Measurements from ENCODE around the gene WAC.
A peak's percentile ranks its signal among the peaks of the same experiment; 100 is the strongest.

The WAC gene

DNA sequence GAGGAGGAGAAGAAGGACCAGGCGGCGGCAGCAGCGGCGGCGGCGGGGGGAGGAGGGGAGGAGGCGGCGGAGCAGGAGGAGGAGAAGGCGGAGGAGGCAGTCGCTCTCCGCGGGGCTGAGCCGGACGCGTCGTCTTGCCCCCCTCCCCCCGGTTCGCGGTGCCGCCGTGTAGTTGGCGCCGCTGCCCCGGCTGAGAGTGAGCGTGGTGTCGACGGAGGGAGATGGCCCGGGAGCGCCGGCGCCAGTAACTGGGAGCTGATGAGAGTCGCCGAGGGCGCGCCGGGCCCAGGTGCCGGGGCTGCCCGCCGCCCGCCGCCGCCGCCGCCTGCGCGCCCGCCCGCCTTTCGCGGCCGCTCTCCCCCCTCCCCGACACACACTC, 257 bp downstream of the WAC start:
- WGBS, 2 experiments (ENCODE audit: insufficient coverage in 2 of 2): 0 to 1% methylated on average over 15 to 21 of the region's 52 CpGs
- H3K27ac ChIP-seq (ENCODE audit: low read depth, low read length, severe bottlenecking): peak overlapping the region; percentile 99

GRCh38 chr10:28533571-28534304, 820 bp downstream of the WAC start:
- H3K4me3 ChIP-seq (ENCODE audit: extremely low read depth, insufficient read depth, low read length, poor library complexity, severe bottlenecking): peak overlapping the region; percentile 79

More for the DNA sequence above, 257 bp downstream of the WAC start:
- Histone ChIP-seq H3K4me1 (ENCODE audit: control insufficient read depth, insufficient read depth, low read length, poor library complexity, severe bottlenecking) (peaks cover 10% of the 10 kb centered on the region), H3K4me3 (ENCODE audit: extremely low read depth, insufficient read depth, low read length, poor library complexity, severe bottlenecking) (peak overlapping the region; percentile 79), H3K9me3 (ENCODE audit: control insufficient read depth, low read length) (no peaks in the 10 kb centered on the region), H3K36me3 (ENCODE audit: control insufficient read depth, insufficient read depth, low read length) (peaks cover 41% of the 10 kb centered on the region)

DNA sequence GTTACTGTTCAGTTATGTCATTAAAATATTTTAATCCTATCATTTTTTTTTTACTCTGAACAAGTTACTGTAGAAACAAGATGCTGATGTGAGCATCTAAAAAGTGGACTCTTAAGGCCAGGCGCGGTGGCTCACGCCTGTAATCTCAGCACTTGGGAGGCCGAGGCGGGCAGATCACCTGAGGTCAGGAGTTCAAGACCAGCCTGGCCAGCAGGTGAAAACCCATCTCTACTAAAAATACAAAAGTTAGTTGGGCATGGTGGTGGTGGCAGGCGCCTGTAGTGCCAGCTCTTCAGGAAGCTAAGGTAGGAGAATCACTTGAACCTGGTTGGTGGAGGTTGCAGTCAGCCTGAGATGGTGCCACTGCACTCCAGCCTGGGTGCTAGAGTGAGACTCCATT, 2.9 kb downstream of the WAC start:
- H3K4me1 ChIP-seq (ENCODE audit: control insufficient read depth, insufficient read depth, low read length, poor library complexity, severe bottlenecking): peaks cover 10% of the 10 kb centered on the region
- no peak overlapping the region for H3K4me3 ChIP-seq (ENCODE audit: extremely low read depth, insufficient read depth, low read length, poor library complexity, severe bottlenecking)
- H3K9me3 ChIP-seq (ENCODE audit: control insufficient read depth, low read length): no peaks in the 10 kb centered on the region
- H3K36me3 ChIP-seq (ENCODE audit: control insufficient read depth, insufficient read depth, low read length): peaks cover 49% of the 10 kb centered on the region
- no peak overlapping the region for H3K27ac ChIP-seq (ENCODE audit: low read depth, low read length, severe bottlenecking)
- WGBS, 2 experiments (ENCODE audit: insufficient coverage in 2 of 2): 100% methylated on average over 1 of the region's 6 CpGs

More at GRCh38 chr10:28533571-28534304, 820 bp downstream of the WAC start:
- Histone ChIP-seq H3K4me1 (ENCODE audit: control insufficient read depth, insufficient read depth, low read length, poor library complexity, severe bottlenecking) (peaks cover 10% of the 10 kb centered on the region), H3K36me3 (ENCODE audit: control insufficient read depth, insufficient read depth, low read length) (peaks cover 47% of the 10 kb centered on the region), H3K27ac (ENCODE audit: low read depth, low read length, severe bottlenecking) (peak overlapping the region; percentile 86), H3K9me3 (ENCODE audit: control insufficient read depth, low read length) (no peaks in the 10 kb centered on the region)
- WGBS, 2 experiments (ENCODE audit: insufficient coverage in 2 of 2): 0% methylated on average over 21 to 37 of the region's 64 CpGs

DNA sequence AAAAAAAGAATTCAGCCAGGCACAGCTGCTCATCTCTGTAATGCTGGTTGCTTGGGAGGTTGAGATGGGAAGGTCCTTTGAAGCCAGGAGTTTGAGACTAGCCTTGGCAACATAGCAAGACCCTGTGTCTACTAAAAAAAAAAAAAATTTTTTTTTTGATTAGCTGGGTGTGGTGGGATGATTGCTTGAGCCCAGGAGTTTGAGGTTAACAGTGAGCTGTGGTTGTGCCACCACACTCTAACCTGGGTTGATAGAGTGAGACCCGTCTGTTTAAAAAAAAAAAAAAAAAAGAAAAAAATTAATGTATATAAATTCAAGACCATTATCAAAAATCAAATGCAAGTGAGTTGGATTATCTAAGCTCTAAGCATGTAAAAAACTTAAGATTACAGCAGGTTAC, 5.7 kb downstream of the WAC start:
- Histone ChIP-seq H3K27ac (ENCODE audit: low read depth, low read length, severe bottlenecking) (no peak overlapping the region), H3K36me3 (ENCODE audit: control insufficient read depth, insufficient read depth, low read length) (peaks cover 76% of the 10 kb centered on the region), H3K4me1 (ENCODE audit: control insufficient read depth, insufficient read depth, low read length, poor library complexity, severe bottlenecking) (peaks cover 10% of the 10 kb centered on the region), H3K9me3 (ENCODE audit: control insufficient read depth, low read length) (no peaks in the 10 kb centered on the region), H3K4me3 (ENCODE audit: extremely low read depth, insufficient read depth, low read length, poor library complexity, severe bottlenecking) (no peak overlapping the region)
- WGBS, 2 experiments (ENCODE audit: insufficient coverage in 2 of 2): no CpG with 5 or more reads among the region's 1 CpG

DNA sequence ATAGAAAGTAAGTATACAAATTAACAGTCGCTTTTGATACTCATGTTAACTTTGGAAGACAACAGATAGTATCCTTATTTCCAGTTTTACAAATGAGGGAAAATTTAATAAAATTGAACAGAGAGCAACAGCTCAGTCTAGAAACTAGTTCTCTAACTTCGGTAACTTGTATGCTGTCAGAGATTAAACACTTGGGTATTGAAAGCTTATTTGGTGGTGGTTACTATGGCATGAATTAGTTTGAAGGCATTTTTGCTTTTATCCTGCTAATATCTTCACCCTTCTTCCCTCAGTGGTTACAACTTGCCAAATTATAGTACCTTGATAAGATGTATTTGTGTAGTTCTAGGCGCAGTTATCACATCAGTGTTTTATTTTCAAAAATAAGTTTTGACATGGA, 7.2 kb downstream of the WAC start:
- Histone ChIP-seq H3K27ac (ENCODE audit: low read depth, low read length, severe bottlenecking) (no peak overlapping the region), H3K36me3 (ENCODE audit: control insufficient read depth, insufficient read depth, low read length) (peaks cover 91% of the 10 kb centered on the region), H3K4me1 (ENCODE audit: control insufficient read depth, insufficient read depth, low read length, poor library complexity, severe bottlenecking) (peaks cover 6% of the 10 kb centered on the region), H3K9me3 (ENCODE audit: control insufficient read depth, low read length) (no peaks in the 10 kb centered on the region), H3K4me3 (ENCODE audit: extremely low read depth, insufficient read depth, low read length, poor library complexity, severe bottlenecking) (no peak overlapping the region)
- 100% methylated on average over 1 of the region's 3 CpGs for WGBS, 2 experiments (ENCODE audit: insufficient coverage in 2 of 2)

GRCh38 chr10:28541717-28542365, 8.9 kb downstream of the WAC start:
- 86 to 91% methylated on average over 1 of the region's 3 CpGs for WGBS, 2 experiments (ENCODE audit: insufficient coverage in 2 of 2)
- no peaks in the 10 kb centered on the region for H3K4me1 ChIP-seq (ENCODE audit: control insufficient read depth, insufficient read depth, low read length, poor library complexity, severe bottlenecking)
- H3K27ac ChIP-seq (ENCODE audit: low read depth, low read length, severe bottlenecking): no peak overlapping the region
- H3K4me3 ChIP-seq (ENCODE audit: extremely low read depth, insufficient read depth, low read length, poor library complexity, severe bottlenecking): no peak overlapping the region
- H3K36me3 ChIP-seq (ENCODE audit: control insufficient read depth, insufficient read depth, low read length): peaks cover 90% of the 10 kb centered on the region
- no peaks in the 10 kb centered on the region for H3K9me3 ChIP-seq (ENCODE audit: control insufficient read depth, low read length)

DNA sequence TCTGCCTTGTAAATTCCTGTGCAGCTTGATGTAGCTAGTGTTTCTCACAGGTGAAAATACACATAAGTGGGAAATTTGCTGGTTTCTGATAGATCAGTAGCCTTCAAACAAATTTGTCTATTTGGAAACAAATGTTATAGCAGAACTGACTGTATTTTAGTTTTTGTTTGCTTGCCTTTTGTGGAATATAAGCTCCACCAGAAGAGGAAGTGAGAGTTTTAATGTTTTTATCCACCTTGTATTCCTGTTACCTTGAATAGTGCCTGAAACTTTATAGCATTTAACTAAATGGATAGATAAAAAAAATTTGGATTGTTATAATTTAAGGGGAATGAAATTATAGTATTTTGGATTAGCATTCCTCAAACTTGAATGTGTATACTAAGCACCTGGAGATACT, 9.8 kb downstream of the WAC start:
- Histone ChIP-seq H3K36me3 (ENCODE audit: control insufficient read depth, insufficient read depth, low read length) (peaks cover 88% of the 10 kb centered on the region), H3K27ac (ENCODE audit: low read depth, low read length, severe bottlenecking) (no peak overlapping the region), H3K9me3 (ENCODE audit: control insufficient read depth, low read length) (no peaks in the 10 kb centered on the region), H3K4me1 (ENCODE audit: control insufficient read depth, insufficient read depth, low read length, poor library complexity, severe bottlenecking) (no peaks in the 10 kb centered on the region), H3K4me3 (ENCODE audit: extremely low read depth, insufficient read depth, low read length, poor library complexity, severe bottlenecking) (no peak overlapping the region)

GRCh38 chr10:28544058-28544457, 11.1 kb downstream of the WAC start:
- H3K27ac ChIP-seq (ENCODE audit: low read depth, low read length, severe bottlenecking): no peak overlapping the region
- WGBS, 2 experiments (ENCODE audit: insufficient coverage in 2 of 2): 100% methylated on average over 3 of the region's 5 CpGs
- H3K4me3 ChIP-seq (ENCODE audit: extremely low read depth, insufficient read depth, low read length, poor library complexity, severe bottlenecking): no peak overlapping the region
- no peaks in the 10 kb centered on the region for H3K4me1 ChIP-seq (ENCODE audit: control insufficient read depth, insufficient read depth, low read length, poor library complexity, severe bottlenecking)
- H3K9me3 ChIP-seq (ENCODE audit: control insufficient read depth, low read length): no peaks in the 10 kb centered on the region
- H3K36me3 ChIP-seq (ENCODE audit: control insufficient read depth, insufficient read depth, low read length): peaks cover 89% of the 10 kb centered on the region

- H3K4me1 ChIP-seq (ENCODE audit: control insufficient read depth, insufficient read depth, low read length, poor library complexity, severe bottlenecking): no peaks in the 10 kb centered on the region
- peaks cover 92% of the 10 kb centered on the region for H3K36me3 ChIP-seq (ENCODE audit: control insufficient read depth, insufficient read depth, low read length)
- 85 to 94% methylated on average over 1 to 2 of the region's 4 CpGs for WGBS, 2 experiments (ENCODE audit: insufficient coverage in 2 of 2)
- no peaks in the 10 kb centered on the region for H3K9me3 ChIP-seq (ENCODE audit: control insufficient read depth, low read length)
- H3K4me3 ChIP-seq (ENCODE audit: extremely low read depth, insufficient read depth, low read length, poor library complexity, severe bottlenecking): no peak overlapping the region
- H3K27ac ChIP-seq (ENCODE audit: low read depth, low read length, severe bottlenecking): no peak overlapping the region
Measured at GRCh38 chr10:28545967-28546644, 13.2 kb downstream of the WAC start.

GRCh38 chr10:28548781-28549498, 16.0 kb downstream of the WAC start:
- no peak overlapping the region for H3K4me3 ChIP-seq (ENCODE audit: extremely low read depth, insufficient read depth, low read length, poor library complexity, severe bottlenecking)
- H3K4me1 ChIP-seq (ENCODE audit: control insufficient read depth, insufficient read depth, low read length, poor library complexity, severe bottlenecking): peaks cover 2% of the 10 kb centered on the region
- peaks cover 79% of the 10 kb centered on the region for H3K36me3 ChIP-seq (ENCODE audit: control insufficient read depth, insufficient read depth, low read length)
- H3K9me3 ChIP-seq (ENCODE audit: control insufficient read depth, low read length): no peaks in the 10 kb centered on the region
- 100% methylated on average over 1 to 2 of the region's 2 CpGs for WGBS, 2 experiments (ENCODE audit: insufficient coverage in 2 of 2)
- H3K27ac ChIP-seq (ENCODE audit: low read depth, low read length, severe bottlenecking): no peak overlapping the region

Measured in mesodermal cell (in vitro differentiated cells).